ENCODE data around the gene ADAM29.

DNA sequence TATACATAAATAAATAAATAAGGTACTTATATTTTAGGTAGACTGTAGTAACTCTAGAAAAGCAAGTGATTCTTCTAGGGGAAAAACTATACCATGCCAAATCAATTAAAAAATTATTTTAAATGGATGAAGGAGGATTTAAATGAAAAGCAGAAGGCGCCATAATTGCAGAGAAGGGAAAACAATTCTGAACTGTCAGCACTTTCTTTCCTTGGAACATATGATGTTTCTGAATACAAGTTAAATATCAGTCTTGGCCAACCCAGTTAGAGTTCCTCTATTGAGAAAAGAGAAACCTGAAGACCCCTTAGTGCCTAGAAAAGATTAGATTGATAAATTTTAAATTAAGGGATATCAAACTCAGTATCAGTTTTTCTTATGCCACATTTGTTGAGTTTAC, 75.8 kb downstream of the ADAM29 start:
- TF ChIP-seq POLR2AphosphoS5 (IDR thresholded peaks at IDR 0.05; ENCODE audit: low read depth, low read length) (no peak), SIN3A (IDR thresholded peaks at IDR 0.05; ENCODE audit: borderline replicate concordance, insufficient read depth, low read length) (no peak), TAF1 (IDR thresholded peaks at IDR 0.05; ENCODE audit: borderline replicate concordance, insufficient read depth, low read length) (no peak), FOXP2 (optimal IDR thresholded peaks at IDR 0.05; ENCODE audit: borderline replicate concordance, extremely low read depth, extremely low read length, insufficient read depth) (no peak)
- TF ChIP-seq, protein P1, sequence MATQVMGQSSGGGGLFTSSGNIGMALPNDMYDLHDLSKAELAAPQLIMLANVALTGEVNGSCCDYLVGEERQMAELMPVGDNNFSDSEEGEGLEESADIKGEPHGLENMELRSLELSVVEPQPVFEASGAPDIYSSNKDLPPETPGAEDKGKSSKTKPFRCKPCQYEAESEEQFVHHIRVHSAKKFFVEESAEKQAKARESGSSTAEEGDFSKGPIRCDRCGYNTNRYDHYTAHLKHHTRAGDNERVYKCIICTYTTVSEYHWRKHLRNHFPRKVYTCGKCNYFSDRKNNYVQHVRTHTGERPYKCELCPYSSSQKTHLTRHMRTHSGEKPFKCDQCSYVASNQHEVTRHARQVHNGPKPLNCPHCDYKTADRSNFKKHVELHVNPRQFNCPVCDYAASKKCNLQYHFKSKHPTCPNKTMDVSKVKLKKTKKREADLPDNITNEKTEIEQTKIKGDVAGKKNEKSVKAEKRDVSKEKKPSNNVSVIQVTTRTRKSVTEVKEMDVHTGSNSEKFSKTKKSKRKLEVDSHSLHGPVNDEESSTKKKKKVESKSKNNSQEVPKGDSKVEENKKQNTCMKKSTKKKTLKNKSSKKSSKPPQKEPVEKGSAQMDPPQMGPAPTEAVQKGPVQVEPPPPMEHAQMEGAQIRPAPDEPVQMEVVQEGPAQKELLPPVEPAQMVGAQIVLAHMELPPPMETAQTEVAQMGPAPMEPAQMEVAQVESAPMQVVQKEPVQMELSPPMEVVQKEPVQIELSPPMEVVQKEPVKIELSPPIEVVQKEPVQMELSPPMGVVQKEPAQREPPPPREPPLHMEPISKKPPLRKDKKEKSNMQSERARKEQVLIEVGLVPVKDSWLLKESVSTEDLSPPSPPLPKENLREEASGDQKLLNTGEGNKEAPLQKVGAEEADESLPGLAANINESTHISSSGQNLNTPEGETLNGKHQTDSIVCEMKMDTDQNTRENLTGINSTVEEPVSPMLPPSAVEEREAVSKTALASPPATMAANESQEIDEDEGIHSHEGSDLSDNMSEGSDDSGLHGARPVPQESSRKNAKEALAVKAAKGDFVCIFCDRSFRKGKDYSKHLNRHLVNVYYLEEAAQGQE (IDR thresholded peaks at IDR 0.05; ENCODE audit: insufficient read depth in 1 of 2, low read depth in 2 of 2, low read length in 2 of 2) = no peak

All from PFSK-1 (cell line).